Loucy (cell line): ENCODE results near the gene ADGRL4.

Source experiments
- CTCF ChIP-seq: fragments of 200-600 bp; sonication (generic); conservative IDR thresholded peaks from 2 replicates; pipeline ENCODE4 v1.5.1; 2014; ENCODE audit warnings: mild to moderate bottlenecking, antibody characterized with exemption, low read length
- EZH2phosphoT487 ChIP-seq: fragments of 200-600 bp; IDR thresholded peaks from 2 replicates; pipeline ENCODE4 v1.6.1; 2018; ENCODE audit warnings: antibody characterized with exemption, mild to moderate bottlenecking, moderate library complexity, borderline replicate concordance

GRCh38 chr1:79052829-79053449 lies 46.4 kb upstream of the ADGRL4 start:
- TF ChIP-seq CTCF (no peak), EZH2phosphoT487 (no peak)
